SK-N-SH treated with all-trans-retinoic acid at 6 μM for 48 hours (cell line): ENCODE measurements around the gene HDGF.

Experiments used
- CSDC2 ChIP-seq: fragments of 250-450 bp; sonication (Bioruptor Pico); IDR thresholded peaks from 2 replicates; pipeline ENCODE4 v1.5.0; 2020; ENCODE audit warnings: mild to moderate bottlenecking, moderate library complexity
- ISL1 ChIP-seq: fragments of 250-450 bp; sonication (Bioruptor Pico); IDR thresholded peaks from 2 replicates; pipeline ENCODE4 v2.1.2; 2022; ENCODE audit warnings: mild to moderate bottlenecking, moderate library complexity
- ZC3H10 ChIP-seq: fragments of 250-450 bp; sonication (Bioruptor Pico); IDR thresholded peaks from 2 replicates; pipeline ENCODE4 v1.5.1; 2021; ENCODE audit warnings: mild to moderate bottlenecking, moderate library complexity
- ZNF8 ChIP-seq: fragments of 450-650 bp; formaldehyde crosslinking; IDR thresholded peaks from 2 replicates; pipeline ENCODE4 v1.5.0; 2020; ENCODE audit warnings: mild to moderate bottlenecking, moderate library complexity
- TF ChIP-seq, protein P1 (sequence below): fragments of 250-450 bp; sonication (Bioruptor Pico); IDR thresholded peaks from 2 replicates; pipeline ENCODE4 v1.5.1; 2021; ENCODE audit warnings: mild to moderate bottlenecking, moderate library complexity

DNA sequence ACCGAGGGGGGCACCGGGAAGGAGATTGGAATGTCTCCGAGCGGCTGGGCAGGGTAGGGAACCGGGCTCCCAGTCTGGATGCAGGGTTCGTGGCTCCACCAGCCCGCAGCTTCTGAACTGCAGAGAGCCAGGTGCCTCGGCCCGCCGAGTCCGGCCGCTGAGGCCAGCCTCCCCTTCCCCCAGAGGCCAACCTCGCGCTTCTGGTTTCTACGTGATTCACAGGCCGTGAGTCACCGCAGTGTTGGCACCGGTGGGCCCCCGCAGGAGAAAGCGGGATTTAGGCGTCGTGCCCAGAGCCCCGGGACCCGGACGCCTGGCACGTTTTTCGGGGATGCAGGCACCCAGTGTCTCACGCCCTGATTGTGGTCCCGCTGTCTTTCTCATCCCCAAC lies 46.5 kb downstream of the HDGF start:
- TF ChIP-seq CSDC2 (CRISPR knock-in tag) (0 out of 2 replicates have a peak, but pooled peaks have one; percentile 46), ISL1 (CRISPR knock-in tag) (no peak), ZC3H10 (no peak), ZNF8 (CRISPR knock-in tag) (no peak)
- TF ChIP-seq, protein P1, sequence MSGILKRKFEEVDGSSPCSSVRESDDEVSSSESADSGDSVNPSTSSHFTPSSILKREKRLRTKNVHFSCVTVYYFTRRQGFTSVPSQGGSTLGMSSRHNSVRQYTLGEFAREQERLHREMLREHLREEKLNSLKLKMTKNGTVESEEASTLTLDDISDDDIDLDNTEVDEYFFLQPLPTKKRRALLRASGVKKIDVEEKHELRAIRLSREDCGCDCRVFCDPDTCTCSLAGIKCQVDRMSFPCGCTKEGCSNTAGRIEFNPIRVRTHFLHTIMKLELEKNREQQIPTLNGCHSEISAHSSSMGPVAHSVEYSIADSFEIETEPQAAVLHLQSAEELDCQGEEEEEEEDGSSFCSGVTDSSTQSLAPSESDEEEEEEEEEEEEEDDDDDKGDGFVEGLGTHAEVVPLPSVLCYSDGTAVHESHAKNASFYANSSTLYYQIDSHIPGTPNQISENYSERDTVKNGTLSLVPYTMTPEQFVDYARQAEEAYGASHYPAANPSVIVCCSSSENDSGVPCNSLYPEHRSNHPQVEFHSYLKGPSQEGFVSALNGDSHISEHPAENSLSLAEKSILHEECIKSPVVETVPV (CRISPR knock-in tag): no peak
